Endothelial cell of umbilical vein (primary cell): ENCODE measurements around the gene PARP3. TPM values are rescaled to one million over a fixed set of nuclear protein-coding genes. Genes with fewer than 3 reads are reported as not detected.

Experiments used
- BruUV-seq: library from RNA; stranded (reverse); fragments of 400-500 nt; replicated peaks from 2 replicates; lab custom pipeline; 2021; lab: Mats Ljungman, UMichigan
- CTCF ChIA-PET: fragments of 300-600, 350-600 bp; sonication (Branson Sonifier 250); formaldehyde crosslinking; loops from one replicate; lab custom pipeline; 2021; ENCODE audit warnings: antibody characterized with exemption, inconsistent platforms; lab: Charles Lee
- POLR2A ChIA-PET: fragments of 300-600, 350-600 bp; sonication (Branson Sonifier 250); formaldehyde crosslinking; loops from one replicate; lab custom pipeline; 2021; ENCODE audit warnings: antibody characterized with exemption, inconsistent platforms; lab: Charles Lee
- DNase-seq: peaks from one replicate; pipeline ENCODE4 v3.0.0-alpha.2; 2011; ENCODE audit warnings: low read depth, low spot score
- FAIRE-seq: peaks from 2 replicates; lab custom pipeline; 2011; peaks lifted over from hg19 to GRCh38; lab: Jason Lieb, UNC
- H2AFZ ChIP-seq: 2 replicates; pipeline ENCODE4 v1.6.0; 2012; ENCODE audit warnings: low read depth, low read length, control low read depth, inconsistent platforms
- H3K27ac ChIP-seq: 2 replicates; pipeline ENCODE4 v1.5.1; 2011; ENCODE audit warnings: low read depth, mild to moderate bottlenecking, control low read depth, low read length, moderate library complexity; ENCODE audit not compliant: insufficient read depth
- H3K27me3 ChIP-seq, 2 experiments: 2 replicates each; pipeline versions ENCODE4 v1.6.0 to v1.6.1; 2011; ENCODE audit warnings: low read length in 2 of 2, mixed read lengths in 1 of 2; ENCODE audit not compliant: control insufficient read depth in 2 of 2, insufficient read depth in 2 of 2
- H3K36me3 ChIP-seq, 2 experiments: 2 replicates in 1 of 2; 3 replicates in 1 of 2; pipeline ENCODE4 v1.5.1; 2011; ENCODE audit warnings: low read length in 2 of 2, mild to moderate bottlenecking in 1 of 2, moderate library complexity in 1 of 2; ENCODE audit not compliant: control insufficient read depth in 2 of 2, insufficient read depth in 2 of 2; ENCODE audit errors: extremely low read depth in 1 of 2
- H3K4me1 ChIP-seq: 3 replicates; pipeline ENCODE4 v1.5.1; 2011; ENCODE audit warnings: mild to moderate bottlenecking, low read length; ENCODE audit not compliant: control insufficient read depth, insufficient read depth; ENCODE audit errors: extremely low read depth
- H3K4me2 ChIP-seq: 2 replicates; pipeline ENCODE4 v1.6.1; 2011; ENCODE audit warnings: low read length, control low read depth, mixed read lengths; ENCODE audit not compliant: insufficient read depth
- H3K4me3 ChIP-seq, 3 experiments: fragments of 200-600 bp in 1 of 3; sonication (generic), shearing (Covaris generic) in 1 of 3; replicated peaks in 1 of 3; 2 replicates each; pipeline ENCODE4 v1.5.1; 2011 to 2016; ENCODE audit warnings: control low read depth in 3 of 3, low read length in 3 of 3, mild to moderate bottlenecking in 2 of 3, inconsistent platforms in 1 of 3, low read depth in 1 of 3, moderate library complexity in 1 of 3; ENCODE audit not compliant: insufficient read depth in 1 of 3
- H3K79me2 ChIP-seq: 2 replicates; pipeline ENCODE4 v1.6.0; 2012; ENCODE audit warnings: low read length, inconsistent platforms; ENCODE audit not compliant: control insufficient read depth, insufficient read depth
- H3K9ac ChIP-seq: replicated peaks from 2 replicates; pipeline ENCODE3; 2011; ENCODE audit warnings: low read length, control low read depth; ENCODE audit not compliant: insufficient read depth; ENCODE audit errors: extremely low read depth
- H3K9me1 ChIP-seq: replicated peaks from 3 replicates; pipeline ENCODE4 v1.6.0; 2011; ENCODE audit warnings: mild to moderate bottlenecking, low read length; ENCODE audit not compliant: control insufficient read depth, insufficient read depth; ENCODE audit errors: extremely low read depth
- H3K9me3 ChIP-seq: replicated peaks from 2 replicates; pipeline ENCODE4 v1.5.1; 2012; ENCODE audit warnings: low read length, inconsistent platforms; ENCODE audit not compliant: control insufficient read depth, insufficient read depth
- H4K20me1 ChIP-seq: replicated peaks from 2 replicates; pipeline ENCODE3; 2011; ENCODE audit warnings: mild to moderate bottlenecking, low read length; ENCODE audit not compliant: control insufficient read depth, insufficient read depth; ENCODE audit errors: extremely low read depth
- CTCF ChIP-seq, 2 donors: IDR thresholded peaks; 1 replicate in 1 of 2; 2 replicates in 1 of 2; pipeline ENCODE4 v1.5.1; 2011; ENCODE audit warnings: low read length in 2 of 2, mild to moderate bottlenecking in 2 of 2, moderate library complexity in 2 of 2, control low read depth in 1 of 2, inconsistent platforms in 1 of 2, low read depth in 1 of 2; ENCODE audit not compliant: insufficient read depth in 1 of 2; ENCODE audit errors: extremely low read depth in 1 of 2
- EZH2 ChIP-seq: IDR thresholded peaks from 2 replicates; pipeline ENCODE4 v1.6.1; 2012; ENCODE audit warnings: borderline replicate concordance, low read depth, mild to moderate bottlenecking, moderate library complexity, low read length, inconsistent platforms; ENCODE audit not compliant: severe bottlenecking
- FOS ChIP-seq: IDR thresholded peaks from 2 replicates; pipeline ENCODE4 v1.6.1; 2011; ENCODE audit warnings: mild to moderate bottlenecking, low read length, moderate library complexity, borderline replicate concordance; ENCODE audit not compliant: insufficient read depth
- GATA2 ChIP-seq: IDR thresholded peaks from 2 replicates; pipeline ENCODE4 v1.7.0; 2011; ENCODE audit warnings: low read depth, mild to moderate bottlenecking, moderate library complexity, mixed read lengths, low read length; ENCODE audit not compliant: insufficient read length, insufficient read depth
- JUN ChIP-seq: IDR thresholded peaks from 2 replicates; pipeline ENCODE4 v1.6.1; 2011; ENCODE audit warnings: borderline replicate concordance, low read depth; ENCODE audit not compliant: insufficient read length, insufficient read depth
- MAX ChIP-seq: IDR thresholded peaks from 2 replicates; pipeline ENCODE4 v1.6.1; 2011; ENCODE audit not compliant: insufficient read depth, insufficient read length
- MYC ChIP-seq: IDR thresholded peaks from one replicate; pipeline ENCODE4 v1.6.1; 2011; ENCODE audit warnings: mild to moderate bottlenecking, low read depth, low read length
- POLR2A ChIP-seq: IDR thresholded peaks from 2 replicates; pipeline ENCODE4 v1.6.1; 2012; ENCODE audit warnings: low read depth, mild to moderate bottlenecking, control low read depth, low read length
- POLR2AphosphoS5 ChIP-seq: IDR thresholded peaks from 2 replicates; pipeline ENCODE4 v1.6.1; 2012; ENCODE audit warnings: low read depth, mild to moderate bottlenecking, control low read depth, low read length, moderate library complexity; ENCODE audit not compliant: insufficient read depth
- dilution Hi-C: fragments of 300-500 bp; cut with MboI; formaldehyde crosslinking; loops from one replicate; pipeline ENCODE4 v1.15.0; 2019; ENCODE audit warnings: low sequenced_read_pairs; ENCODE audit not compliant: extremely low pct_ligation_motif_present
- intact Hi-C: fragments of 100-400 bp; cut with micrococcal nuclease; formaldehyde crosslinking; loops from one replicate; pipeline ENCODE4 v1.10.0; 2022
- polyA plus RNA-seq, 4 experiments: library from polyadenylated mRNA; depleted of rRNA in 3 of 4; stranded (reverse) in 3 of 4; unstranded in 1 of 4; fragments of >200 nt; gene quantifications; 2 replicates each; pipeline versions ENCODE4 v1.2.1 to v1.2.3, GENCODE V29; 2011 to 2012; ENCODE audit warnings: missing spikeins in 1 of 4
- total RNA-seq: library from RNA; stranded (reverse); gene quantifications from 2 replicates; pipeline ENCODE4 v1.2.3, GENCODE V29; 2021

PARP3 gene
- total and polyA plus RNA-seq, 2 donors (not counting 3 experiments of a cell fraction or from before 2014, with no cell fraction given) = 10.0 to 13.8 TPM

GRCh38 chr3:51968170-51968775 is 26.1 kb downstream of the PARP3 start:
- Histone ChIP-seq H3K36me3 (no peaks in the 10 kb centered on the region), H3K9me1 (no peaks in the 10 kb centered on the region), H3K9me3 (no peaks in the 10 kb centered on the region), H3K4me1 (peaks cover 4% of the 10 kb centered on the region), H3K4me3 (peak overlapping the region; percentile 37 to 63 (median 39)), H3K27ac (peak overlapping the region; percentile 47), H3K4me2 (peak overlapping the region; percentile 83), H4K20me1 (no peaks in the 10 kb centered on the region), H2AFZ (peak overlapping the region; percentile 65), H3K79me2 (no peaks in the 10 kb centered on the region), H3K9ac (peak overlapping the region; percentile 73), H3K27me3 (no peaks in the 10 kb centered on the region)
- dilution Hi-C loops (no loop called here), intact Hi-C loops (no loop called here)
- TF ChIP-seq POLR2AphosphoS5 = no peak
- no peak for TF ChIP-seq MYC
- TF ChIP-seq CTCF (IDR thresholded peaks at IDR 0.05; ENCODE audit: extremely low read depth in 1 of 2, insufficient read depth in 1 of 2, low read depth in 1 of 2, low read length in 2 of 2) = no peak
- TF ChIP-seq POLR2A = no peak
- no peak for TF ChIP-seq EZH2
- no peak for TF ChIP-seq MAX
- no peak for TF ChIP-seq FOS
- TF ChIP-seq GATA2 = no peak
- no peak for TF ChIP-seq JUN
- FAIRE-seq (no peak), DNase-seq (no peak)
- BruUV-seq = no TSS peak
- CTCF ChIA-PET = interaction anchor here (3.4 to 3.5 kb wide), 2 partner anchors 11 to 14 kb away, joined by 13 to 14 read pairs; partner anchors contain the start of gene ACY1
- POLR2A ChIA-PET = interaction anchor here (0.9 kb wide), 1 partner anchor 15 kb away, joined by 3 read pairs; the partner anchor contains the start of gene ACY1
